ENCODE results near the gene RNF150.

GRCh38 chr4:140924761-140925392 is 208.4 kb downstream of the RNF150 start:
- TF ChIP-seq CTCF (IDR thresholded peaks at IDR 0.05; ENCODE audit: low read depth, low read length, missing input control) (no peak), ZBTB33 (IDR thresholded peaks at IDR 0.05) (no peak), GABPA (IDR thresholded peaks at IDR 0.05 in 1 of 2, conservative IDR thresholded peaks at IDR 0.05 in 1 of 2) (no peak), ATF3 (IDR thresholded peaks at IDR 0.05) (no peak), SP1 (IDR thresholded peaks at IDR 0.05) (no peak), HNF4G (IDR thresholded peaks at IDR 0.05) (no peak), EGR1 (IDR thresholded peaks at IDR 0.05; ENCODE audit: low read depth in 2 of 2) (no peak), TAF1 (conservative IDR thresholded peaks at IDR 0.05) (no peak), MAX (IDR thresholded peaks at IDR 0.05) (no peak), RXRA (IDR thresholded peaks at IDR 0.05) (no peak), NR2F2 (IDR thresholded peaks at IDR 0.05) (no peak), RAD21 (IDR thresholded peaks at IDR 0.05) (no peak), FOXA2 (IDR thresholded peaks at IDR 0.05) (no peak)
